C4-2B (cell line): ENCODE results near the gene OGDHL.

Experiments
- CTCF ChIP-seq: fragments of 450-650 bp; conservative IDR thresholded peaks from 2 replicates; pipeline ENCODE4 v1.5.1; 2017; ENCODE audit warnings: mild to moderate bottlenecking
- ZFX ChIP-seq: fragments of 450-650 bp; IDR thresholded peaks from 2 replicates; pipeline ENCODE4 v1.6.1; 2017

DNA sequence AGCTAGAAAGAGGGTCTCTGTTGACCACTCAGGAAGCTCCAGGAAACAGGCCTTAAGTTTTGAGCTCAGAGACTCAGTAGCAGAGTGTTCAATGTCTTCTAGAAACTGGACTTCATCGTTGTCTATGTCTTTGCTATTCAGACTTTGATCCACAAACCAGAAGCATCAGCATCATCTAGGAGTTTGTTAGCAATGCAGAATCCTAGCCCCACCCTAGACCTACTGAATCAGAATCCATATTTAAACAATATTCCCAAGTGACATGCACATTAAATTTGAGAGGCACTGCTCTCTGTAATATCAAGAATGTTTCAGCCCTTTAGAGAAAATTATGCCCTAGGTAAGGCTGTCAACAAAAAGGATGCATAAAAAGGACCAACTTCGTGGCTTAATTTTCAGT, 12.9 kb upstream of the OGDHL start:
- TF ChIP-seq CTCF: no peak
- no peak for TF ChIP-seq ZFX
